Activated CD8-positive, alpha-beta memory T cell treated with anti-CD3 and anti-CD28 coated beads for 24 hours (primary cell): Measurements from ENCODE around the gene NLN.
A peak's percentile ranks its signal among the peaks of the same experiment; 100 is the strongest.
"Not testable (repeated sequence)": the region's sequence is repeated elsewhere in the genome, so short reads cannot be mapped to it uniquely, and the experiment has no call there.

Source experiments
- DNase-seq: peaks from one replicate; pipeline ENCODE4 v3.0.0-alpha.2; 2020

NLN gene

GRCh38 chr5:65775476-65775875 lies 53.5 kb downstream of the NLN start:
- no peak for DNase-seq

- DNase-seq: no peak
Measured at GRCh38 chr5:65776441-65777141, 54.6 kb downstream of the NLN start.

- DNase-seq: no peak
Measured at GRCh38 chr5:65778126-65778525, 56.1 kb downstream of the NLN start.

- no peak for DNase-seq
Measured at GRCh38 chr5:65779643-65780042, 57.6 kb downstream of the NLN start.

- not testable (repeated sequence) for DNase-seq
Measured at GRCh38 chr5:65788296-65788695, 66.3 kb downstream of the NLN start.

GRCh38 chr5:65790371-65791163 lies 68.6 kb downstream of the NLN start:
- DNase-seq: no peak

- no peak for DNase-seq
Measured at GRCh38 chr5:65791712-65792673, 70.0 kb downstream of the NLN start.

- DNase-seq: no peak
Measured at GRCh38 chr5:65796269-65796668, 74.3 kb downstream of the NLN start.

GRCh38 chr5:65796751-65797316 lies 74.8 kb downstream of the NLN start:
- DNase-seq: no peak

GRCh38 chr5:65797481-65797880 lies 75.5 kb downstream of the NLN start:
- DNase-seq: no peak

GRCh38 chr5:65799857-65800256 lies 77.9 kb downstream of the NLN start:
- no peak for DNase-seq

- DNase-seq: no peak
Measured at GRCh38 chr5:65800775-65801174, 78.8 kb downstream of the NLN start.

- DNase-seq: no peak
Measured at GRCh38 chr5:65801352-65801783, 79.4 kb downstream of the NLN start.

- no peak for DNase-seq
Measured at GRCh38 chr5:65802080-65802479, 80.1 kb downstream of the NLN start.

GRCh38 chr5:65802820-65803219 lies 80.8 kb downstream of the NLN start:
- DNase-seq: no peak

GRCh38 chr5:65803699-65804391 lies 81.8 kb downstream of the NLN start:
- peak; percentile 62 for DNase-seq

- no peak for DNase-seq
Measured at GRCh38 chr5:65805089-65805488, 83.1 kb downstream of the NLN start.

GRCh38 chr5:65807494-65807893 lies 85.5 kb downstream of the NLN start:
- DNase-seq: not testable (repeated sequence)

GRCh38 chr5:65808251-65808741 lies 86.3 kb downstream of the NLN start:
- no peak for DNase-seq

GRCh38 chr5:65808818-65809217 lies 86.8 kb downstream of the NLN start:
- no peak for DNase-seq

- DNase-seq: no peak
Measured at GRCh38 chr5:65809817-65810531, 88.0 kb downstream of the NLN start.
